IgD-negative memory B cell (primary cell): ENCODE results near the gene DTX4. TPM values are rescaled to one million over a fixed set of nuclear protein-coding genes. Genes with fewer than 3 reads are reported as not detected.

Experiments used
- H3K27ac Mint-ChIP-seq, 3 donors: one replicate each; pipeline ENCODE4 v1.8.0; 2020 to 2022; ENCODE audit warnings: mild to moderate bottlenecking in 3 of 3, mixed read lengths in 3 of 3, moderate library complexity in 1 of 3
- H3K27me3 Mint-ChIP-seq: one replicate; pipeline ENCODE4 v1.8.0; 2021; ENCODE audit warnings: mixed read lengths
- H3K36me3 Mint-ChIP-seq: one replicate; pipeline ENCODE4 v1.8.0; 2020; ENCODE audit warnings: mild to moderate bottlenecking, mixed read lengths
- H3K4me1 Mint-ChIP-seq, 3 donors: one replicate each; pipeline ENCODE4 v1.8.0; 2020 to 2022; ENCODE audit warnings: mixed read lengths in 3 of 3, mild to moderate bottlenecking in 1 of 3
- H3K4me3 Mint-ChIP-seq, 4 donors: one replicate each; pipeline ENCODE4 v1.8.0; 2020 to 2022; ENCODE audit warnings: mild to moderate bottlenecking in 4 of 4, mixed read lengths in 4 of 4, moderate library complexity in 3 of 4
- H3K9me3 Mint-ChIP-seq, 3 donors: one replicate each; pipeline ENCODE4 v1.8.0; 2020 to 2021; ENCODE audit warnings: mixed read lengths in 3 of 3, mild to moderate bottlenecking in 1 of 3
- polyA plus RNA-seq: library from polyadenylated mRNA; unstranded; fragments of 300-500 nt; fragmentation: Illumina TruSeq; gene quantifications from one replicate; pipeline ENCODE4 v1.2.3, GENCODE V29; 2021

DTX4 gene
- polyA plus RNA-seq, 1 donor from 2014 or later = 4.5 TPM

DNA sequence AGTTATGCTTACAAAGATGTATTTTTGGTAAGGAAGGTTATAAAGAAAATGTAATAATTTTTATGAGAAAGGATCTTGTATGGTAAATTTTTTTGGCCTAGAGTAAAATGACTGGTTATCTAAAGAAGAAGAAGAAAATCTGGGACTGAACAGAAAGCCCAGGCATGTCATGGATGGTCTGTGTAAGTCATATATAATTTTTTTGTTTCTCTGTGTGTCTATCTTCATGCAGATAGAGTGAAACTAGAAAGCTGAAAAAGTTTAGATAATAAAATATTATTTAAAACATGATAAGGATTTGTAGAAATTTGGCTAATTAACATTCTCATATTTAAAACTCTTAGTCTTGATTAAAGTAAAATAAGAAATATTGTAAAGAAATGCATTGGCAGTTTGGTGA is 68.4 kb downstream of the DTX4 start:
- Mint-ChIP-seq H3K27me3 (no peaks in the 10 kb centered on the region), H3K36me3 (peaks cover 11% of the 10 kb centered on the region), H3K4me1 (no peaks in the 10 kb centered on the region), H3K4me3 (no peak overlapping the region), H3K9me3 (peaks cover 4 to 19% (median 6%) of the 10 kb centered on the region in 3 donors), H3K27ac (no peak overlapping the region)

DNA sequence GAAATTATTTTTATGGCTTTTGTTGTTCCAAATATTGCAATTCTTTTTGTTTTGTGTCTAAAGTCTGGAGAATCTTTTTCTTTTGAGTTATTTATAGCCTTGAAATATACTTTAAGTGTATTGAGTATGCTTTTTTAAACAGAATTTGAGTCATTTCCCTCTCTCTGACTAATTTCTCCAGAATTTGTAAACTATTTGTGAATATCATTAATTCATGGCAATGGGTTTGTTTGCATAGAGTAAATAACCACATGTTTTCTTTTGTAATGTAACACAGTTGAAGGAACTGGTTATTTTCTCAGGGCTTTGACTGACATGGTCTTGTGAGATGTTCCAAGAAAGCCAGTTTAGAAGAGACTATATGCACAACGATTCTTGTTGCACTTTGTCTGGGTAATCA is 71.7 kb downstream of the DTX4 start:
- peaks cover 5% of the 10 kb centered on the region for H3K36me3 Mint-ChIP-seq
- H3K4me3 Mint-ChIP-seq = no peak overlapping the region
- no peak overlapping the region for H3K27ac Mint-ChIP-seq
- peaks cover 4 to 9% (median 4%) of the 10 kb centered on the region in 3 donors for H3K9me3 Mint-ChIP-seq
- H3K4me1 Mint-ChIP-seq = peaks cover 0 to 7% (median 6%) of the 10 kb centered on the region in 3 donors
- no peaks in the 10 kb centered on the region for H3K27me3 Mint-ChIP-seq

DNA sequence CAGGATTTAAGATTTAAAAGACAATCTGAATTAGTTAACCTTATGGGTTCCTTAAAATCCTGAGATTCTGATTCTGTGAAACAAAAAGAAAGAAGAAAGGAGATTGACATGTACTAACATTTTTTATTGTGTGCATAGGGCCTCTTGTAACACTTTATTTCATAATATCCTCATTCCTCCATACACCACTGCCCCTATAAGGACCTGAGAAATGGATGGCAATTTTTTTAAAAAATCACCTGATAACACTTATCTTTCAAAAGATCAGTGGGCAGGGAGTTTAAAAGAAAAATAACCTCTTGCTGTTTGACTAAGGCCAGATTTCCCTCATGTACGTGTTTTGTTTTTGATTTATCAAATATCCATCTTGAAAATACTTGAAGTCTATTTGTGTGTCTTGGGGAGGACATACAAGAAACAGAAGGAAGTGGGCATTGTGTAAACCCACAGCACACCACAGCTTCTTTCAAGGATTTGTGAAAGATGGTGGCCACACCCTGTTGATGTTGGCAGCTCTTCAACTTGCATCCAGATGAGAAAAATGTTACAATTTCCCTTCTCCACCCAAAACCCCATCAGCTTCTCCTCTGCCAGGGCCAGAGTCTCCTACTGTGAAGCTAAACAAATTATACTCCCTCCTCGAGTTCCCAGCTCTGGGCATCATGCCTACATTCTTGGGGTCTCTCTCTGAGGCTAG is 75.7 kb downstream of the DTX4 start:
- no peaks in the 10 kb centered on the region for H3K27me3 Mint-ChIP-seq
- H3K27ac Mint-ChIP-seq = no peak overlapping the region
- peaks cover 0 to 6% (median 0%) of the 10 kb centered on the region in 3 donors for H3K9me3 Mint-ChIP-seq
- no peak overlapping the region for H3K4me3 Mint-ChIP-seq
- H3K4me1 Mint-ChIP-seq = peaks cover 0 to 9% (median 6%) of the 10 kb centered on the region in 3 donors
- peaks cover 2% of the 10 kb centered on the region for H3K36me3 Mint-ChIP-seq

DNA sequence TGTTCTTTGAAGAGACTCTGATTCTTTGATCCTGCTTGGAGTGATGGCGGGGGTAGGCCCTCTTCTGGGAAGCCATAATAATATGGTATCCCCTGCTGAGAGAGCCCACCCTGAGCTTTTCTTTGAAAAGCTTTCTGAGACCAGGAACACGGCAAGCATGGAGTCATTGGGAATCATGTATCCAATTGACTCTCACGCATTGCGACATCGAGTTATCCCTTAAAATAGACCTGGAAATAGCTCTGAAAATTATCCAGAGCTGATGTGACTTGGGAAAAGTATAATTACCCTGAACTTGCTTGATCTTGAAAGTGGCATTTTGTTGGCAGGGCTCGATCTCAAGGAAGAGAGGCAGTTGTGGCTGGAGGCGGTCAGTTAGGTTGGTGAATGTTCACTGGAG is 77.6 kb downstream of the DTX4 start:
- H3K36me3 Mint-ChIP-seq = peaks cover 2% of the 10 kb centered on the region
- peaks cover 5 to 9% (median 9%) of the 10 kb centered on the region in 3 donors for H3K4me1 Mint-ChIP-seq
- H3K27ac Mint-ChIP-seq = no peak overlapping the region
- no peak overlapping the region for H3K4me3 Mint-ChIP-seq
- peaks cover 0 to 6% (median 0%) of the 10 kb centered on the region in 3 donors for H3K9me3 Mint-ChIP-seq
- no peaks in the 10 kb centered on the region for H3K27me3 Mint-ChIP-seq

DNA sequence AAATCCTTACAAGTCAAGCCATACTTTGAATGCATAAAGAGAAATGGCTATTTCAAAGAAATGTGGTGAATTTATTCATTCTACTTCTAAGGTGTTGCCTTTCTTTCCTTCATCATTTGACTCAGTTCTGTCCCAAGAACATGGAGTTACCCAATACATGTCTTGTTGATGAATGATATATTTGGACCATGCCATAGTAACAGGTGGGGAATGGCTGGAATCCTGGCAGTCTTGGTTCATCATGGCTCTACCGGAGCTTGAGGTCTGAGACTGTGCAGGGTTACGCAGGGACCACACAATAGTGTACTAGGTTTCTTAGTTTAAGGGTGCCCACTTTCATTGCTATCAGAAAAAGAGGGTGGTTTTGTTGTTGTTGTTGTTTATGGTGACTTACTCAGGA is 81.1 kb downstream of the DTX4 start:
- Mint-ChIP-seq H3K4me1 (peaks cover 6 to 10% (median 7%) of the 10 kb centered on the region in 3 donors), H3K27me3 (no peaks in the 10 kb centered on the region), H3K27ac (no peak overlapping the region), H3K9me3 (peaks cover 0 to 5% (median 0%) of the 10 kb centered on the region in 3 donors), H3K4me3 (no peak overlapping the region), H3K36me3 (no peaks in the 10 kb centered on the region)

DNA sequence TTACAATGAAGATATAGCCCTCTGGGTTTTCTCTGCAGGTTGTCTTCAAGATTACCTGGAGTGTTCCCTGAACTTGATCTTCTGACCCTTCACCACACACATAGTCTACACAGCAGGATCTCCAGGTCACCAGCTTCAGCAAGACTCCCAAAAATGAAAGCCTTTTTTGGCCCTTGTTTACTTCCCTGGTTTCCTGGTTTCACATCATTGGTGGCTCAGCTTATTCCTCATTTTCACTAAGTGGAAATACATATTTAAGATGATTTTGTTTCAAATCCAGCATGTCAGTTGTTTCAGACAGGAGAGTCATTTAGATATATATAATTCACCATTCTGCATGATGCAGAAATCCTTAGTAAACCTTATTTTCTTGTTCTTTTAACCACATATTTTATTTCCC is 82.4 kb downstream of the DTX4 start:
- Mint-ChIP-seq H3K27ac (peak overlapping the region in 1 of 3 donors; percentile 6), H3K36me3 (no peaks in the 10 kb centered on the region), H3K4me3 (peak overlapping the region in 1 of 4 donors; percentile 59), H3K27me3 (no peaks in the 10 kb centered on the region), H3K9me3 (peaks cover 0 to 4% (median 0%) of the 10 kb centered on the region in 3 donors), H3K4me1 (peaks cover 2 to 11% (median 10%) of the 10 kb centered on the region in 3 donors)

DNA sequence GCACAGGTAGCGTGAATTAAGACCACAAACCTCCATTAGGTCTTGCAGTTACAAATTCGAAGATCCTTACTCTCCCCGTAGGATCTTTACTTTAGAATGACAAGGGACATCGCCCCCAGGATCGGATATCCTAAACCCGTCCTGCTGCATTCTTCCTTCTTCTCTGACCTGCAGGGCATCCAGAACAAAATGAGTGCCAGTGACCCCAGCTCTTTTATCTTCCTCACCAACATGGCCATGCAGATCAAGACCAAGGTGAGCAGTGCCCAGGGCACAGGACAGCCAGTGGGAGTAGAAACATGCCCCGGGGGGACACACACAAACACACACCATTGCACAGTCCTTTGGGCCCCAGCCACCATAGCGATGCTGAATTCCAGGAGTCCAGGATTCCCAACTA is 83.3 kb downstream of the DTX4 start:
- H3K4me1 Mint-ChIP-seq = peaks cover 2 to 19% (median 19%) of the 10 kb centered on the region in 3 donors

More for the DNA sequence above, 83.3 kb downstream of the DTX4 start:
- Mint-ChIP-seq H3K4me3 (no peak overlapping the region), H3K27ac (no peak overlapping the region), H3K9me3 (peaks cover 0 to 2% (median 0%) of the 10 kb centered on the region in 3 donors), H3K36me3 (no peaks in the 10 kb centered on the region), H3K27me3 (no peaks in the 10 kb centered on the region)

Other genes starting within 250 kb of the DTX4 start
- not detected for gene GLYATL1, start 232.6 kb upstream of the DTX4 start, polyA plus RNA-seq
- gene GLYATL1B, start 85.8 kb upstream of the DTX4 start, polyA plus RNA-seq = 0.26 TPM
- gene FAM111B, start 64.9 kb upstream of the DTX4 start, polyA plus RNA-seq = 3.8 TPM
- gene FAM111A, start 29.3 kb upstream of the DTX4 start, polyA plus RNA-seq = 23.7 TPM
- 51.8 TPM for gene MPEG1, start 40.8 kb downstream of the DTX4 start, polyA plus RNA-seq
- gene OR5AN1, start 186.8 kb downstream of the DTX4 start, polyA plus RNA-seq = not detected